Measurements from ENCODE around the gene GLT1D1.

The GLT1D1 gene

GRCh38 chr12:128973883-128974681 lies 120.8 kb downstream of the GLT1D1 start:
- Mint-ChIP-seq H3K9me3 (ENCODE audit: low read depth) (no peaks in the 10 kb centered on the region), H3K36me3 (no peaks in the 10 kb centered on the region), H3K4me1 (ENCODE audit: low read depth) (no peaks in the 10 kb centered on the region), H3K27ac (no peak overlapping the region), H3K4me3 (no peak overlapping the region), H3K27me3 (peaks cover 23% of the 10 kb centered on the region)

GRCh38 chr12:128974881-128975280 lies 121.6 kb downstream of the GLT1D1 start:
- H3K27me3 Mint-ChIP-seq = peaks cover 23% of the 10 kb centered on the region
- H3K4me3 Mint-ChIP-seq = no peak overlapping the region
- H3K36me3 Mint-ChIP-seq = no peaks in the 10 kb centered on the region
- H3K4me1 Mint-ChIP-seq (ENCODE audit: low read depth) = no peaks in the 10 kb centered on the region
- H3K9me3 Mint-ChIP-seq (ENCODE audit: low read depth) = no peaks in the 10 kb centered on the region
- H3K27ac Mint-ChIP-seq = no peak overlapping the region

GRCh38 chr12:128976120-128976738 lies 123.0 kb downstream of the GLT1D1 start:
- H3K9me3 Mint-ChIP-seq (ENCODE audit: low read depth) = no peaks in the 10 kb centered on the region
- H3K4me3 Mint-ChIP-seq = no peak overlapping the region
- H3K27me3 Mint-ChIP-seq = peaks cover 26% of the 10 kb centered on the region
- H3K27ac Mint-ChIP-seq = no peak overlapping the region
- H3K4me1 Mint-ChIP-seq (ENCODE audit: low read depth) = no peaks in the 10 kb centered on the region
- H3K36me3 Mint-ChIP-seq = no peaks in the 10 kb centered on the region

DNA sequence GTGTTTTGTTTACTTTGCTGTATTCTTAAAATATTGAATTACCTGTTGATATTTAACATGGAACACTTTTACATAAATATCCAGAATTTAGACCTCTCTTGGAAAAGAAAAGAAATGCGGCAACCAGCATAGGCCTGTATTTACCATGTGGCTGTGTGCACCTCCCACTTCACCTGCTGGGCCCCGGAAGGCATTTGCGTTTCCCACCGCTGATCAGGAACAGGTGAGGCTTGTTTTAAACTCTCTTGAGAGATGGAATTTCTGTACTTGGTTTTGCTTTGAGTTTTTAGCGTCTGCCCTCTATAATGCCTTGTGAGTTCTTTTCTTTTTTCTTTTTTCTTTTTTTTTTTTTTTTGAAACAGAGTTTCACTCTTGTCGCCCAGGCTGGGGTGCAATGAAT lies 124.2 kb downstream of the GLT1D1 start:
- H3K4me1 Mint-ChIP-seq (ENCODE audit: low read depth) = no peaks in the 10 kb centered on the region
- H3K4me3 Mint-ChIP-seq = no peak overlapping the region
- no peaks in the 10 kb centered on the region for H3K36me3 Mint-ChIP-seq
- H3K27me3 Mint-ChIP-seq = peaks cover 31% of the 10 kb centered on the region
- H3K9me3 Mint-ChIP-seq (ENCODE audit: low read depth) = no peaks in the 10 kb centered on the region
- H3K27ac Mint-ChIP-seq = no peak overlapping the region

- peaks cover 26% of the 10 kb centered on the region for H3K27me3 Mint-ChIP-seq
- no peaks in the 10 kb centered on the region for H3K4me1 Mint-ChIP-seq (ENCODE audit: low read depth)
- no peaks in the 10 kb centered on the region for H3K36me3 Mint-ChIP-seq
- H3K9me3 Mint-ChIP-seq (ENCODE audit: low read depth) = no peaks in the 10 kb centered on the region
- no peak overlapping the region for H3K4me3 Mint-ChIP-seq
- no peak overlapping the region for H3K27ac Mint-ChIP-seq
These were observed 124.8 kb downstream of the GLT1D1 start for GRCh38 chr12:128978067-128978466.

DNA sequence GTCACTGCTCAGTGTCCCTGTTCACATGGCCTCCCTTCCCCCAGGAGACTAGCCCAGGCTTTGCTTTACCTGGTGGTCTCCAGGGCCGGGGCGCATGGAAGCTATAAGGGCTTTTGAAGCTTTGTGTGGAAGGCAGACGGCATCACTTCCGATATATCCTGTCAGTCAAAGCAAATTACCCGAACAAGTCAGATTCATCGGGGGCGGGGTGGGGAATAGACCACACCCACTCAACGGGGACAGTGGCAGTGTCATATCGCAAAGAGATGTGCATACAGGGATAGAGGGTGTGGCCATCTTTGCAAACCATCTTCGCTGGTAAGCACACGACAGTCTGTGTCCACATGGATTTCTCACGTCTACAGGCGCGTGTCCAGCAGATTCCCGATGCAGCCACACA lies 127.3 kb downstream of the GLT1D1 start:
- H3K36me3 Mint-ChIP-seq = no peaks in the 10 kb centered on the region
- no peaks in the 10 kb centered on the region for H3K9me3 Mint-ChIP-seq (ENCODE audit: low read depth)
- no peak overlapping the region for H3K4me3 Mint-ChIP-seq
- H3K4me1 Mint-ChIP-seq (ENCODE audit: low read depth) = no peaks in the 10 kb centered on the region
- H3K27ac Mint-ChIP-seq = no peak overlapping the region
- peaks cover 21% of the 10 kb centered on the region for H3K27me3 Mint-ChIP-seq

DNA sequence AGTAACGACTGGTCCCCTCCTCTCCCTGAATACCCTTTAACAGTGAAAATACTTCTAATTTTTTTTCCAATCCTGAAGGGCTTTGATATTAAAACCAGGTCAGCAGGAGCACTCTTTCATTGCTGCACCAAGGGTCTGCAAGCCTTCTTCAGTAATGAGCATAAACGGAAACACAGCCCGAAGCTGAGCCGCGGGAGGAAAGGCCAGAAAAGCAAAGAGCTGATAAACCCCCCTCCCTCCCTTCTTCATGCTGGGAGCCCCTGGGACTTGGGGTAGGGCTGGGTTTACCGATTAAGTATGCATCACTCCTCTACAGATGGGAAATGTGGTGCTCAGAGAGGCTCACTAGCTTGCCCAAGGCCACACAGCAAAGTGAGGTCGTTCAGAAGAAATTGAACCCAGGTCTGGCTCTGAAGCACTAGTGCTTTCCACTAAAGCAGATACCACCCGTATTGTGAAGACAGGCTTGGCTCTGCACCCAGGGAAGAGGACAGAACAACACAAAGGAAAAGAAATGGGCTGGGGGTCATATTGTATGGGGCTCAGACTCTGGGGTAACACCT lies 128.8 kb downstream of the GLT1D1 start:
- no peaks in the 10 kb centered on the region for H3K9me3 Mint-ChIP-seq (ENCODE audit: low read depth)
- no peaks in the 10 kb centered on the region for H3K4me1 Mint-ChIP-seq (ENCODE audit: low read depth)
- no peaks in the 10 kb centered on the region for H3K36me3 Mint-ChIP-seq
- no peak overlapping the region for H3K4me3 Mint-ChIP-seq
- no peak overlapping the region for H3K27ac Mint-ChIP-seq
- H3K27me3 Mint-ChIP-seq = peaks cover 18% of the 10 kb centered on the region

GRCh38 chr12:128982933-128983332 lies 129.7 kb downstream of the GLT1D1 start:
- H3K27me3 Mint-ChIP-seq = peaks cover 15% of the 10 kb centered on the region
- no peaks in the 10 kb centered on the region for H3K4me1 Mint-ChIP-seq (ENCODE audit: low read depth)
- no peak overlapping the region for H3K27ac Mint-ChIP-seq
- H3K36me3 Mint-ChIP-seq = no peaks in the 10 kb centered on the region
- no peaks in the 10 kb centered on the region for H3K9me3 Mint-ChIP-seq (ENCODE audit: low read depth)
- H3K4me3 Mint-ChIP-seq = no peak overlapping the region

DNA sequence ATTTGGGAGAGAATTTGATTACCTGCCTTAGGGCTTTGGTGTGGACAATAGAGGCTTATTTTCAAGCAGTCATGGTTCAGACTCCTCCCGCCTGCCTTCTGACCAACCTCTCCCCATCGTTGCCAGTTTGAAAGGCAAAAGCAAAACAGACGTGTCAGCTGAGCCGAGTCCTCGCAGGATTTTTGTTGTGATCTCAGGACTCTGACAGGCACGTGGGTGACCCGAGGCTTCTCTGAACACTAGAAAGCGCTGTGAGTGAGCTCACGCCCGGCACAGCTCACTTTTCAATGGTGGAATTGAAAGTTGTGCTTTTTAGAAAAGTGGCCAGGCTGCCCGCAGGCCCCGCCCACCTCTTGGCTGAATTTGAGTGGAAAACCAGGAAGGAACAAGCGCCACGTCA lies 130.1 kb downstream of the GLT1D1 start:
- no peak overlapping the region for H3K4me3 Mint-ChIP-seq
- H3K27me3 Mint-ChIP-seq = peaks cover 13% of the 10 kb centered on the region
- no peaks in the 10 kb centered on the region for H3K36me3 Mint-ChIP-seq
- no peaks in the 10 kb centered on the region for H3K9me3 Mint-ChIP-seq (ENCODE audit: low read depth)
- H3K4me1 Mint-ChIP-seq (ENCODE audit: low read depth) = no peaks in the 10 kb centered on the region
- no peak overlapping the region for H3K27ac Mint-ChIP-seq

DNA sequence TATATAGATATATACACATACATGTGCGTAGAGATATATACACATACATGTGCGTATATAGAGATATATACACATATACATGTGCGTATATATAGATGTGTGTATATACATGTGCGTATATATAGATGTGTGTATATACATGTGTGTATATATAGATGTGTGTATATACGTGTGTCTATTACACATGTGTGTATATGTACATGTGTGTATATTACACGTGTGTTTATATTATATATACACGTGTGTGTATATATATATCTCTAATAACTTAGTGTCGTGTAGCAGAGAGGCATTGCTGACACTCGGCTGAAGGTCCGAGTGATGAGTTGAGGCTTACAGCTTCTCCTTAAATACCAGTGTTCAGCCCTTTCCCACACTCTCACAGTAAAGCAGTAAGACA lies 133.7 kb downstream of the GLT1D1 start:
- no peaks in the 10 kb centered on the region for H3K4me1 Mint-ChIP-seq (ENCODE audit: low read depth)
- no peak overlapping the region for H3K27ac Mint-ChIP-seq
- H3K27me3 Mint-ChIP-seq = peaks cover 6% of the 10 kb centered on the region
- no peaks in the 10 kb centered on the region for H3K9me3 Mint-ChIP-seq (ENCODE audit: low read depth)
- no peak overlapping the region for H3K4me3 Mint-ChIP-seq
- no peaks in the 10 kb centered on the region for H3K36me3 Mint-ChIP-seq

DNA sequence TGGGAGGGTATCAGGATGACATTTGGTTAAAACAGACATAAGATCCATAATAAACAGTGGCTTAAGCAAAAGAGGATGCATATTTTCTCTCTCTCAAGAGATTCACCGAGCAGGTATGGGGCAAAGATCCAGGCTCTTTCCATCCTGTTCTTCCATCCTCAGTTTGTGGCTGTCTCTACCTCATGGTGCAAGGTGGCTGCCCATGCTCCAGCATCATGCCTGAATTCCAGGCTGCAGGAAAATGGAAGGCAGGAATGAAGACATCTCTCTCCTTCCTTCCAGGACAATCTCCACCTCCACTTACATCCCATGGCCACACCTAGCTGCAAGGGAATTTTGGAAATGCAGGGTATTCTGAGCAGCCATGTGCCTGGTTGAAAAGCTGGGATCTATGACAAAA lies 136.0 kb downstream of the GLT1D1 start:
- H3K27ac Mint-ChIP-seq = no peak overlapping the region
- no peak overlapping the region for H3K4me3 Mint-ChIP-seq
- H3K4me1 Mint-ChIP-seq (ENCODE audit: low read depth) = no peaks in the 10 kb centered on the region
- no peaks in the 10 kb centered on the region for H3K36me3 Mint-ChIP-seq
- H3K9me3 Mint-ChIP-seq (ENCODE audit: low read depth) = no peaks in the 10 kb centered on the region
- peaks cover 6% of the 10 kb centered on the region for H3K27me3 Mint-ChIP-seq

GRCh38 chr12:128991716-128992115 lies 138.4 kb downstream of the GLT1D1 start:
- Mint-ChIP-seq H3K27me3 (peaks cover 11% of the 10 kb centered on the region), H3K27ac (no peak overlapping the region), H3K36me3 (no peaks in the 10 kb centered on the region), H3K4me3 (no peak overlapping the region), H3K4me1 (ENCODE audit: low read depth) (no peaks in the 10 kb centered on the region), H3K9me3 (ENCODE audit: low read depth) (no peaks in the 10 kb centered on the region)

GRCh38 chr12:128992116-128992515 lies 138.8 kb downstream of the GLT1D1 start:
- Mint-ChIP-seq H3K27ac (no peak overlapping the region), H3K4me1 (ENCODE audit: low read depth) (no peaks in the 10 kb centered on the region), H3K27me3 (peaks cover 11% of the 10 kb centered on the region)

GRCh38 chr12:128992550-128992949 lies 139.3 kb downstream of the GLT1D1 start:
- no peaks in the 10 kb centered on the region for H3K36me3 Mint-ChIP-seq
- H3K9me3 Mint-ChIP-seq (ENCODE audit: low read depth) = no peaks in the 10 kb centered on the region
- H3K27me3 Mint-ChIP-seq = peaks cover 11% of the 10 kb centered on the region
- H3K27ac Mint-ChIP-seq = no peak overlapping the region
- H3K4me3 Mint-ChIP-seq = no peak overlapping the region
- H3K4me1 Mint-ChIP-seq (ENCODE audit: low read depth) = no peaks in the 10 kb centered on the region

More at GRCh38 chr12:128992116-128992515, 138.8 kb downstream of the GLT1D1 start:
- no peaks in the 10 kb centered on the region for H3K36me3 Mint-ChIP-seq
- no peak overlapping the region for H3K4me3 Mint-ChIP-seq
- H3K9me3 Mint-ChIP-seq (ENCODE audit: low read depth) = no peaks in the 10 kb centered on the region

DNA sequence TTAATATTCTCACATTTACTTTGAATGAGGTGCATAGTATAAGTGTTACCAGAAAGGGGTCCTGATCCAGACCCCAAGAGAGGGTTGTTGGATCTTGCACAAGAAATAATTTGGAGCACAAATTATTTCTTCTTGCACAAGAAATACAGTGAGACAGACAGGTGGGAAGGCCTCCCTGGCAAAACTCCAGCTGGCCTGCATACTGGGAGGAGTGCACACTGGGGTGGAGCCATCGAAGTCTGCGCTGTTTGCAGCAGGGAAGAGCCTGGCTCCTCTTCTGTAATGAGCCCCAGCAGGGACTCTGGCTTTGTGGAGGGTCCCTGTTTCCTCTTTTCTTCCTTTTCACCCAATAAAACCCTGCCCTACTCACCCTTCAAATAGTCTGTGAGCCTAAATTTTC lies 141.6 kb downstream of the GLT1D1 start:
- Mint-ChIP-seq H3K27ac (no peak overlapping the region), H3K4me3 (no peak overlapping the region), H3K36me3 (no peaks in the 10 kb centered on the region), H3K4me1 (ENCODE audit: low read depth) (no peaks in the 10 kb centered on the region), H3K27me3 (peaks cover 8% of the 10 kb centered on the region), H3K9me3 (ENCODE audit: low read depth) (no peaks in the 10 kb centered on the region)

Measured in activated naive CD8-positive, alpha-beta T cell (primary cell).